Endothelial cell of umbilical vein (primary cell): ENCODE results near the gene CTNNA2.

Experiments used
- EZH2 ChIP-seq: IDR thresholded peaks from 2 replicates; pipeline ENCODE4 v1.6.1; 2012; ENCODE audit warnings: borderline replicate concordance, low read depth, mild to moderate bottlenecking, moderate library complexity, low read length, inconsistent platforms; ENCODE audit not compliant: severe bottlenecking
- POLR2A ChIP-seq: IDR thresholded peaks from 2 replicates; pipeline ENCODE4 v1.6.1; 2012; ENCODE audit warnings: low read depth, mild to moderate bottlenecking, control low read depth, low read length
- POLR2AphosphoS5 ChIP-seq: IDR thresholded peaks from 2 replicates; pipeline ENCODE4 v1.6.1; 2012; ENCODE audit warnings: low read depth, mild to moderate bottlenecking, control low read depth, low read length, moderate library complexity; ENCODE audit not compliant: insufficient read depth

DNA sequence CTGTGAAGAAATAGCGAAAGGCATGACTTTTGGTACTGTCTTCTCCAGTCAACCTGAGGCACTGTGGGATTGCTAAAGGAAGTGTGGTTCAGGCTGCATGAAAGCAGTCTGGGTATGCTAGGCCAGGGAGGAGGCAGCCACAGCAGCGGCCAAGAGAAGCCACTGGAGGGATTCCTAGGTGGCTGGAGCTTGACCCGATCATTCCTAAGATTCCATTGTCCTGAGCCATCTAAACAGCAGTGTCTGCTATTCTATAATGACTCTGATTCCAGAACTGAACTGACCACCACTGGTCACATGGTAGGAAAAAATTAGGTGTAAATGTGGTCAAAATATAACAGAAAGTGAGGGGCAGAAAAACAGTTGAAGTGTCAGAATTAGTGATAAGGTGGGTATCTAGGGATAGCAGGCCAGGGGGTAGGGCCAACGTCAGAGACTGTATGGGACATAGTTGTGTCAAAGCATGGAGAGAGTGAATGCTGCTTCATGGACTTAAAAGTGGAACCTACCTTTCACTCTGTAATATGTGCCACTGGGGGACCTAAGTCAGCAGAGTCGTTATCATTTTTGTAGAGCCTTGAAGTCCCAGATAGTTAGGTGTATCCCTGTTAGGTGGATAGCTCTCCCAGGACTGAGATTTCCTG, 204.6 kb downstream of the CTNNA2 start:
- TF ChIP-seq POLR2AphosphoS5 (no peak), EZH2 (no peak), POLR2A (no peak)
